Neutrophil (primary cell): ENCODE results near the gene HSPBP1.
A peak's percentile ranks its signal among the peaks of the same experiment; 100 is the strongest.

ENCODE experiments used
- H3K27ac ChIP-seq: fragments of 200-600 bp; sonication (generic); 2 replicates; pipeline ENCODE4 v1.5.1; 2016; ENCODE audit warnings: mild to moderate bottlenecking, moderate library complexity
- H3K27me3 ChIP-seq: fragments of 200-600 bp; sonication (generic); 2 replicates; pipeline ENCODE4 v1.6.0; 2016; ENCODE audit warnings: mild to moderate bottlenecking
- H3K36me3 ChIP-seq: fragments of 200-600 bp; sonication (generic); 2 replicates; pipeline ENCODE4 v1.5.1; 2017
- H3K4me1 ChIP-seq, 2 experiments: fragments of 200-600 bp in 1 of 2; sonication (generic) in 1 of 2; 1 replicate in 1 of 2; 2 replicates in 1 of 2; pipeline versions ENCODE4 v1.5.1 to v1.6.1; 2013 to 2016; ENCODE audit warnings: low read depth in 1 of 2, low read length in 1 of 2, mild to moderate bottlenecking in 1 of 2, moderate library complexity in 1 of 2; ENCODE audit not compliant: control insufficient read depth in 1 of 2, insufficient read depth in 1 of 2
- H3K4me3 ChIP-seq, 2 experiments: fragments of 200-600 bp in 1 of 2; sonication (generic) in 1 of 2; 1 replicate in 1 of 2; 2 replicates in 1 of 2; pipeline ENCODE4 v1.5.1; 2013 to 2016; ENCODE audit warnings: low read depth in 1 of 2, low read length in 1 of 2, mild to moderate bottlenecking in 1 of 2, moderate library complexity in 1 of 2
- H3K9me3 ChIP-seq: fragments of 200-600 bp; sonication (generic); 2 replicates; pipeline ENCODE4 v1.5.1; 2016
- TF ChIP-seq, protein P1 (sequence below): fragments of 200-600 bp; sonication (generic); IDR thresholded peaks from 2 replicates; pipeline ENCODE4 v1.5.1; 2016; ENCODE audit warnings: antibody characterized with exemption

The HSPBP1 gene

DNA sequence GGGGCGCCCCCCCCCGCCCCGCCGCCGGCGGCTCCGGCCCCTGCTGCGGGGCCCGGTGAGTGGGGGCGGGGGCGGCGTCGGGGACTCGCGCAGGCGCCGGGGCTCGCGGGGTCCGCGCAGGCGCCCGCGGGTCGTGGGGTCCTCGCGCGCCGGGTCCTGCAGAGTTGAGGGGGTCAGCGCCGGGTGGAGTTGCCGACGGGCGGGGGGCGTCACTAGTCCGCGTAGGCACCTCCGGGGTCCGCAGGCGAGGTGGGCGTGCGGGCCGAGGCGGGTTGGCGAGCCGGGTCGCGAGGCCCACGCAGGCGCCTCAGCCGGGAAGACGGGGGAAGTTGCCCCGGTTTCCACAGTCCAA, 21.5 kb downstream of the HSPBP1 start:
- H3K4me1 ChIP-seq, result peaks cover 52 to 55% of the 10 kb centered on the region in 2 experiments
- no peaks in the 10 kb centered on the region for H3K27me3 ChIP-seq
- H3K27ac ChIP-seq, result peak overlapping the region; percentile 93
- H3K9me3 ChIP-seq, result no peaks in the 10 kb centered on the region
- TF ChIP-seq, protein P1, sequence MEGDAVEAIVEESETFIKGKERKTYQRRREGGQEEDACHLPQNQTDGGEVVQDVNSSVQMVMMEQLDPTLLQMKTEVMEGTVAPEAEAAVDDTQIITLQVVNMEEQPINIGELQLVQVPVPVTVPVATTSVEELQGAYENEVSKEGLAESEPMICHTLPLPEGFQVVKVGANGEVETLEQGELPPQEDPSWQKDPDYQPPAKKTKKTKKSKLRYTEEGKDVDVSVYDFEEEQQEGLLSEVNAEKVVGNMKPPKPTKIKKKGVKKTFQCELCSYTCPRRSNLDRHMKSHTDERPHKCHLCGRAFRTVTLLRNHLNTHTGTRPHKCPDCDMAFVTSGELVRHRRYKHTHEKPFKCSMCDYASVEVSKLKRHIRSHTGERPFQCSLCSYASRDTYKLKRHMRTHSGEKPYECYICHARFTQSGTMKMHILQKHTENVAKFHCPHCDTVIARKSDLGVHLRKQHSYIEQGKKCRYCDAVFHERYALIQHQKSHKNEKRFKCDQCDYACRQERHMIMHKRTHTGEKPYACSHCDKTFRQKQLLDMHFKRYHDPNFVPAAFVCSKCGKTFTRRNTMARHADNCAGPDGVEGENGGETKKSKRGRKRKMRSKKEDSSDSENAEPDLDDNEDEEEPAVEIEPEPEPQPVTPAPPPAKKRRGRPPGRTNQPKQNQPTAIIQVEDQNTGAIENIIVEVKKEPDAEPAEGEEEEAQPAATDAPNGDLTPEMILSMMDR, result no peak
- peak overlapping the region; percentile 86 to 88 for H3K4me3 ChIP-seq
- H3K36me3 ChIP-seq, result no peaks in the 10 kb centered on the region

DNA sequence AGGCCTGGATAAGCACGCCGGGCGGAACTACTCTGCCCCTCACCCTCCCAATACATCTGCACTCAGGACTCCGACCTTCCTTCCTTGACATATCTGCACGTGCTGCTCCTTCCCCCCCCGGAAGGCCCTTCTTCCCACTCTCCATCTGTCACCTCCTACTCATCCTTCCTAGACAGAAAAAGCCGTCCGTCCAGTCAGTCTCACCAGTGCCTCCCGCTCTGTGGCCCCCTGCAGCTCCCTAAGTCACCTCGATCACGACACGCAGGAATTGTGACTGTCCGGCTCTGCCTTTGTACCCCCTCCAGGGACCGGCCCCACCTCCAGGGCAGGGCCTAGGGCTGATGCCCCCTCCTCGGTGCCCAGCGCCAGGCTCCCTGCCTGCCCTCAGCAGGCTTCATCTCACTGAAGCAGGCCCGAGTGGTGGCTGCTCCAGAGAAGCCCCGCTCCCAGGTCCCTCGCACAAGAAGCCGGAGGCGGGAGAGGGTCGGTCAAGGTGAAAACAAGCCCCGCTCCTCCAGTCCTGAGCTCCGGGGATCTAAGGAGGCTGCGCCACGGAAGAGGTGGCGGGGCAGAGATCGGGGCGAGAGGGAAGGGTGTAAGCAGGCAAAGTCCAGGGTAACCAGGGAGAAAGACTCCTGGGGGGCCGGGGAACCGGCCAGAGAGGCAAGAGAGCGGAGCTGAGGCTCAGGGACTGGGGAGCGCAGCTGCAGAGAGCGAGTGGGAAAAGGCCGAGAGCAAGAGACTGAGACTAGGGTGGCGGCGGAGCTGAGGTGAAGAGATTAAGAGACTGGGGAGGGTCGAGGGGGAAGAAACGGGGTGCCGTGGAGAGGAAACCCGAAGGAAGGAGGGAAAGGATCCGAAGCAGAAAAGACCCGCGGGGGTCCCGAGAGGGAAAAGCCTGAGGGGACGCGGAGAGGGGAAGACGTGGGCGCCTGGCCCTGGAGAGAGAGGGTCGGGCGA, 22.2 kb downstream of the HSPBP1 start:
- Histone ChIP-seq H3K9me3 (no peaks in the 10 kb centered on the region), H3K36me3 (no peaks in the 10 kb centered on the region), H3K27me3 (no peaks in the 10 kb centered on the region), H3K4me1 (peaks cover 59 to 62% of the 10 kb centered on the region in 2 experiments), H3K27ac (peak overlapping the region; percentile 93), H3K4me3 (peak overlapping the region; percentile 86 to 88)
- TF ChIP-seq, protein P1, result no peak

DNA sequence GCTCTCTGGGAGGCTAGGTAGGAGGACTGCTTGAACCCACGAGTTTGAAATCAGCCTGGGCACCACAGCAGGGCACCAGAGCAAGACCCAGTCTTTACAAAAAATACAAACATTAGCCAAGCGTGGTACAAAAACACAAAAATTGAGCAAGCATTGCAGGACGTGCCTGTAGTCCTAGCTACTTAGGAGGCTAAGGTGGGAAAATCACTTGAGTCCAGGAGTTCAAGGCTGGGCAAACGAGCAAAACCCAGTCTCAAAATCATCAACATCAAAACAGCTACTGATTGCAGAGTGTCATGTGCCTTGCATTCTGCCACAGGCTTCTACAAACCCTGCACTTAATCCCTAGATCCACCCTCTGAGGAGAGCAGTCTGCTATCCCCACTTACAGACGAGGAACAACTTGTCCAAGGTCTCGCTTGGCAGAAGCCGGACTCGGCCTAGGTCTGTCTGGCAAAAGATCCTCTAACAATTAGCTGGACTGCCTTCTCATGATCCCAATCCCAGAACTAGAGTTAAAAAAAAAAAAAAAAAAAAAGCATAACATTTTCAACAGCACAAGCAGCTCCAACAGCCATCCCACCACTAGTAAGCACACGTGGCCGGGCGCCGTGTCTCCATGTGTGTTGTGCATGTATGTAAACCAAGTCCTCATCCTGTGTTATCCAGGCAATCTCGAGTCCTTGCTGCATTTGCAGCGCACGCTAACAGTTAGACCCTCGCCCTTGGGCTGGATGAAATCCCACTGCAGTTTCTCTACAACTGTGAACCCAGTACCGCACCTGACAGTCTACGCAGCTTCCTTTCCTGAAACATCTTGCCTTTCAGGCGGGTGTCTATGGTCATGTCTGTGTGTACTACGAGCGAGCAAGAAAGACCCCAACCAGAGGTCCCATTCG, 23.1 kb downstream of the HSPBP1 start:
- H3K36me3 ChIP-seq, result no peaks in the 10 kb centered on the region
- peaks cover 69 to 72% of the 10 kb centered on the region in 2 experiments for H3K4me1 ChIP-seq
- H3K4me3 ChIP-seq, result peak overlapping the region; percentile 86 to 88
- no peaks in the 10 kb centered on the region for H3K27me3 ChIP-seq
- H3K27ac ChIP-seq, result peak overlapping the region; percentile 93
- H3K9me3 ChIP-seq, result no peaks in the 10 kb centered on the region
- TF ChIP-seq, protein P1, result no peak

DNA sequence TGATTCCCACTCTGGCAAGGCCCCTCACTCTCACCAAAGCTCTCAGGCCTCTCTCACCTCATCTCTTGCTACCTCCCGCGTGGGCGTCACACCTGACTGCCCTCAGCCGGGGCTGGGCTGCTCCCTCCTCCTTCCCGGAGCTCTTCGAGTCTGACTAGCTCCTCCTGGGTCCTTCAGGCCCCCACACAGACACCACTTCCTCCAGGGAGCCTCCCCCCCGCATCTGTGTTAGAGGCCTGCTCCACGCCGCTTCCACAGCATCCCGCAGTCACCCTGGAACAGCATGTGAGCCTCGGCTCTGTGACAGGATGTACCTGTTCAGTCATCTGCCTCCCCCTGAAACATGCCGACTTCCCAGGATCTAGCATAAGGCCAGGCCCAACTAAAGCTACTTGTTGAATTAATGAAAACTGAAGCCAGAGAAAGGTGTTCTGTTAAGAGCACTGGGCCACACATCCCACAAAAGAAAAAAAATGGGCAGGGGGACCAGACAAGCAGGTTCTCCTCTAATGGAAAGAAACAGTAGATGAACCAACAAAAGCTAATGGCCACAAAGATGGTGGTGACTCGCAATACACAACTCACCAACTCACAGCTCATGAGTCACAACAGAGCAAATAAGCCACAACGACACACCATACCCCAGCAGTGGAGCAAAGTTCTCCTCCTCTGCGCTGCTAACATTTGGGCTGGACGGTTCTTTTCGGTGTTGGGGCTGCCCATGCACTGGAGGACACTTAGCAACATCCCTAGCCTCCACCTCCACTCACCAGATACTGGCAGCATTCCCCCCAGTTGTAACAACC, 24.1 kb downstream of the HSPBP1 start:
- peak overlapping the region; percentile 93 for H3K27ac ChIP-seq

More for the DNA sequence above, 24.1 kb downstream of the HSPBP1 start:
- Histone ChIP-seq H3K9me3 (no peaks in the 10 kb centered on the region), H3K27me3 (no peaks in the 10 kb centered on the region), H3K4me3 (peak overlapping the region; percentile 86 to 88), H3K36me3 (no peaks in the 10 kb centered on the region), H3K4me1 (peaks cover 78 to 82% of the 10 kb centered on the region in 2 experiments)
- TF ChIP-seq, protein P1, result no peak
